GM19438 (cell line): ENCODE data around the gene RXRA.

Source experiments
- ATAC-seq: cut with Tn5 transposase; IDR thresholded peaks from one replicate; pipeline ENCODE4 v1.9.1; 2021; ENCODE audit warnings: low read depth; ENCODE audit not compliant: unreplicated experiment

The RXRA gene

DNA sequence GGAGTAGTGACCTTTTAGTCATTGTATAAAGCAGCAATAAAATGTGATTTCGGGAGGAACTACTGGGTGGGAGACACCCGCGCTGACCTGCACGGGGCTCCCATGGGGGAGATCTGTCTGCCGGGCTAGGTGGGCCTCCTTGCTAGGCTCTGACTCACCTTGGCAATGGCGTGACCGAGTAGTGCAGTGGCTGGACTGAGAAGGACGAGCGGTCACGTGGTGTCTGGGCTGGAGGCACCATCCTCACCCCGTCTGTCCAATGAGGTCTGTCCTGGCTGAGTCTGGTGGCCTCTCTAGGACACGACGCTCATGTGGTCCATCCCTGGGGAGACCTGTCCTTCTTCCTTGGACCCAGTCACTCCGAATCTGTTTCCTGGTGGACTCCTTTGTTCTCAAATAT is 151.7 kb downstream of the RXRA start:
- no peak for ATAC-seq

- no peak for ATAC-seq
Measured at GRCh38 chr9:134481762-134482161, 155.5 kb downstream of the RXRA start.

DNA sequence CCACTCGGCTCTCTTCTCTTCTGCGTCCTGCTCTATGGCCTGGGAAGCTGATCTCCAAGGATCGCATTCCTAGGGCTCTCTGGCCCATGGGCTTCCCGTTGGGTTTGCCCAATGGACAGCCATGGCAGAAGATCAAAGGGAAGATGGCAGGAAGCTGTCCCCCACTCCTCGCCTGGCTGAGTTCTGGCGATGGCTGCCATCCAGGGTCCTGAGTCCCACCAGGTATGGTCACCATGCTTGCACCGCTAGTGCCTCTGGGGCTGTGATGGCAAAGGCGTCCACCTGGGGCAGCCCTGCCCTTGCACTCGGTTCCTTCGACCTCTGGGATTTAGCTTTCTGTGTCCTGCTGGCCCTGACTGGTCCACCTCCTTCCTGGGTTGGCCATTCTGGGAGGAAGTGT is 156.0 kb downstream of the RXRA start:
- ATAC-seq, result no peak

GRCh38 chr9:134483361-134484184 is 157.3 kb downstream of the RXRA start:
- ATAC-seq, result no peak

GRCh38 chr9:134484479-134484878 is 158.2 kb downstream of the RXRA start:
- ATAC-seq, result no peak

DNA sequence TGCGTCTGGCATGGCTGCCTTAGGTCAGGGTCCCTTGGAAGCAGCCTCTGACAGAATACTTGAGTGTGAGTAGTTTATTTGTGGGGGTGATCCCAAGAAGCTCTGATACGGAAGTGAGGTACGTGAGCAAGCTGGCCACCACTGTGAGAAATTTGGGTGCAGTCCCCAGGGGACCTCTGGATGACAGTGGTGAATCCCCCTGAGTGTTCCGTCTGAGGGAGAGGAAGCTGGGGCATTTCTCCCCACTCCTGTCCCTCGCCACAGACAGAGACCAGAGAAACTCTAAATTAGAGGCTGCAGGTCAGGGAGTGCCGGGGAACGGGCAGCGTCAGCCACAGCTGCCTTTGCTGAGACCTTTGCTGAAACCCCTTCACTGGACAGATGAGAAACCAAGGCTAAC is 159.4 kb downstream of the RXRA start:
- no peak for ATAC-seq

DNA sequence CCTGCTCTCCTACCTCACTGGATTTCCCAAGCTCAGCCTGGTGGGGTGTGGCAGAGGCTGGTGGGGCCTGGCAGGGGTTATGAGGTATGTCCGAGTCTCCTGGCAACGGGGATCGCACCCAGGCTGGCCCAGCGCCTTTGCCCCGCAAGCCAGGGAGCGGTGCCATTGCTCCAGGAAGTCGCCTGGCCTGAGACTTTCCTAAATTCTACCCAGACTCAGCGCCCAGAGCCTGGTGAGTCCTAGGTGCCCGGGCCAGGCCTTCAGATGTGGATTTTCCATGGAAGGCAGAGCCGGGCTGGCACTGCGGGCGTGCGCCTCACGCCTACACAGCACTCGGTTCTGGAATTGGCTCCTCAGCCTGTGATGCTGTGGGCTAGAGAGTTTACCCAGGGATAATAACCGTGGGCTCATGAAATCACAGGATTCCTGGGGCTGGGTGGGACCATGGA is 159.9 kb downstream of the RXRA start:
- ATAC-seq, result no peak

- ATAC-seq, result no peak
Measured at GRCh38 chr9:134486596-134486995, 160.3 kb downstream of the RXRA start.
